ENCODE measurements around the gene TEN1.

TEN1 gene

GRCh38 chr17:75978938-75979704 lies at the start of gene TEN1, which contains the start of gene ACOX1 (continued):
- TF ChIP-seq, protein P1, sequence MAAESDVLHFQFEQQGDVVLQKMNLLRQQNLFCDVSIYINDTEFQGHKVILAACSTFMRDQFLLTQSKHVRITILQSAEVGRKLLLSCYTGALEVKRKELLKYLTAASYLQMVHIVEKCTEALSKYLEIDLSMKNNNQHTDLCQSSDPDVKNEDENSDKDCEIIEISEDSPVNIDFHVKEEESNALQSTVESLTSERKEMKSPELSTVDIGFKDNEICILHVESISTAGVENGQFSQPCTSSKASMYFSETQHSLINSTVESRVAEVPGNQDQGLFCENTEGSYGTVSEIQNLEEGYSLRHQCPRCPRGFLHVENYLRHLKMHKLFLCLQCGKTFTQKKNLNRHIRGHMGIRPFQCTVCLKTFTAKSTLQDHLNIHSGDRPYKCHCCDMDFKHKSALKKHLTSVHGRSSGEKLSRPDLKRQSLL (tag by site-specific recombination; IDR thresholded peaks at IDR 0.05) = peak; percentile 95
- no peak for TF ChIP-seq MZF1 (tag by site-specific recombination; IDR thresholded peaks at IDR 0.05; ENCODE audit: borderline replicate concordance)
- no peak for TF ChIP-seq ZNF621 (tag by site-specific recombination; IDR thresholded peaks at IDR 0.05)
- TF ChIP-seq ZNF660 (tag by site-specific recombination; IDR thresholded peaks at IDR 0.05) = peak; percentile 45; the same call in 1 of the 2 replicates
- TF ChIP-seq ZBTB26 (tag by site-specific recombination; optimal IDR thresholded peaks at IDR 0.05) = peak; percentile 66
- no peak for TF ChIP-seq ZNF530 (tag by site-specific recombination; IDR thresholded peaks at IDR 0.05; ENCODE audit: low read depth)
- TF ChIP-seq ZNF560 (tag by site-specific recombination; IDR thresholded peaks at IDR 0.05; ENCODE audit: borderline replicate concordance) = no peak
- TF ChIP-seq ZNF335 (tag by site-specific recombination; conservative IDR thresholded peaks at IDR 0.05) = peak; percentile 76
- TF ChIP-seq, protein P2, sequence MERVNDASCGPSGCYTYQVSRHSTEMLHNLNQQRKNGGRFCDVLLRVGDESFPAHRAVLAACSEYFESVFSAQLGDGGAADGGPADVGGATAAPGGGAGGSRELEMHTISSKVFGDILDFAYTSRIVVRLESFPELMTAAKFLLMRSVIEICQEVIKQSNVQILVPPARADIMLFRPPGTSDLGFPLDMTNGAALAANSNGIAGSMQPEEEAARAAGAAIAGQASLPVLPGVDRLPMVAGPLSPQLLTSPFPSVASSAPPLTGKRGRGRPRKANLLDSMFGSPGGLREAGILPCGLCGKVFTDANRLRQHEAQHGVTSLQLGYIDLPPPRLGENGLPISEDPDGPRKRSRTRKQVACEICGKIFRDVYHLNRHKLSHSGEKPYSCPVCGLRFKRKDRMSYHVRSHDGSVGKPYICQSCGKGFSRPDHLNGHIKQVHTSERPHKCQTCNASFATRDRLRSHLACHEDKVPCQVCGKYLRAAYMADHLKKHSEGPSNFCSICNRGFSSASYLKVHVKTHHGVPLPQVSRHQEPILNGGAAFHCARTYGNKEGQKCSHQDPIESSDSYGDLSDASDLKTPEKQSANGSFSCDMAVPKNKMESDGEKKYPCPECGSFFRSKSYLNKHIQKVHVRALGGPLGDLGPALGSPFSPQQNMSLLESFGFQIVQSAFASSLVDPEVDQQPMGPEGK (tag by site-specific recombination; IDR thresholded peaks at IDR 0.05) = peak; percentile 99
- TF ChIP-seq INSM2 (tag by site-specific recombination; IDR thresholded peaks at IDR 0.05) = no peak
- TF ChIP-seq KLF8 (tag by site-specific recombination; IDR thresholded peaks at IDR 0.05) = peak; percentile 92
- peak; percentile 85; the same call in 1 of the 2 replicates for TF ChIP-seq ZNF777 (tag by site-specific recombination; IDR thresholded peaks at IDR 0.05; ENCODE audit: borderline replicate concordance)
- TF ChIP-seq, protein P3, sequence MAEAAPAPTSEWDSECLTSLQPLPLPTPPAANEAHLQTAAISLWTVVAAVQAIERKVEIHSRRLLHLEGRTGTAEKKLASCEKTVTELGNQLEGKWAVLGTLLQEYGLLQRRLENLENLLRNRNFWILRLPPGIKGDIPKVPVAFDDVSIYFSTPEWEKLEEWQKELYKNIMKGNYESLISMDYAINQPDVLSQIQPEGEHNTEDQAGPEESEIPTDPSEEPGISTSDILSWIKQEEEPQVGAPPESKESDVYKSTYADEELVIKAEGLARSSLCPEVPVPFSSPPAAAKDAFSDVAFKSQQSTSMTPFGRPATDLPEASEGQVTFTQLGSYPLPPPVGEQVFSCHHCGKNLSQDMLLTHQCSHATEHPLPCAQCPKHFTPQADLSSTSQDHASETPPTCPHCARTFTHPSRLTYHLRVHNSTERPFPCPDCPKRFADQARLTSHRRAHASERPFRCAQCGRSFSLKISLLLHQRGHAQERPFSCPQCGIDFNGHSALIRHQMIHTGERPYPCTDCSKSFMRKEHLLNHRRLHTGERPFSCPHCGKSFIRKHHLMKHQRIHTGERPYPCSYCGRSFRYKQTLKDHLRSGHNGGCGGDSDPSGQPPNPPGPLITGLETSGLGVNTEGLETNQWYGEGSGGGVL (tag by site-specific recombination; IDR thresholded peaks at IDR 0.05) = peak; percentile 99
- peak; percentile 86 for TF ChIP-seq PRDM10 (tag by site-specific recombination; IDR thresholded peaks at IDR 0.05)
- no peak for TF ChIP-seq TRIM28 (IDR thresholded peaks at IDR 0.05; ENCODE audit: borderline replicate concordance, low read length)
- TF ChIP-seq, protein P4, sequence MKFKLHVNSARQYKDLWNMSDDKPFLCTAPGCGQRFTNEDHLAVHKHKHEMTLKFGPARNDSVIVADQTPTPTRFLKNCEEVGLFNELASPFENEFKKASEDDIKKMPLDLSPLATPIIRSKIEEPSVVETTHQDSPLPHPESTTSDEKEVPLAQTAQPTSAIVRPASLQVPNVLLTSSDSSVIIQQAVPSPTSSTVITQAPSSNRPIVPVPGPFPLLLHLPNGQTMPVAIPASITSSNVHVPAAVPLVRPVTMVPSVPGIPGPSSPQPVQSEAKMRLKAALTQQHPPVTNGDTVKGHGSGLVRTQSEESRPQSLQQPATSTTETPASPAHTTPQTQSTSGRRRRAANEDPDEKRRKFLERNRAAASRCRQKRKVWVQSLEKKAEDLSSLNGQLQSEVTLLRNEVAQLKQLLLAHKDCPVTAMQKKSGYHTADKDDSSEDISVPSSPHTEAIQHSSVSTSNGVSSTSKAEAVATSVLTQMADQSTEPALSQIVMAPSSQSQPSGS (tag by site-specific recombination; IDR thresholded peaks at IDR 0.05; ENCODE audit: low read depth) = no peak
- no peak for TF ChIP-seq ZNF211 (tag by site-specific recombination; IDR thresholded peaks at IDR 0.05; ENCODE audit: low read depth)
- peak; percentile 75; the same call in 1 of the 2 replicates for TF ChIP-seq ZNF324 (tag by site-specific recombination; IDR thresholded peaks at IDR 0.05)
- TF ChIP-seq ZNF266 (tag by site-specific recombination; IDR thresholded peaks at IDR 0.05; ENCODE audit: low read depth) = no peak
- TF ChIP-seq OSR2 (tag by site-specific recombination; IDR thresholded peaks at IDR 0.05) = peak; percentile 41; the same call in 1 of the 2 replicates
- TF ChIP-seq ZSCAN23 (tag by site-specific recombination; IDR thresholded peaks at IDR 0.05) = no peak
- no peak; the same call in 1 of the 2 replicates for TF ChIP-seq ZNF561 (tag by site-specific recombination; IDR thresholded peaks at IDR 0.05; ENCODE audit: borderline replicate concordance)
- no peak for TF ChIP-seq ZNF354C (tag by site-specific recombination; IDR thresholded peaks at IDR 0.05; ENCODE audit: borderline replicate concordance, low read depth)
- TF ChIP-seq GLIS1 (tag by site-specific recombination; IDR thresholded peaks at IDR 0.05) = peak; percentile 54; the same call in 1 of the 2 replicates
- TF ChIP-seq SCRT1 (tag by site-specific recombination; IDR thresholded peaks at IDR 0.05; ENCODE audit: borderline replicate concordance) = peak; percentile 40; the same call in 1 of the 2 replicates
